ENCODE results near the gene TNNT2. TPM values are rescaled to one million over a fixed set of nuclear protein-coding genes. Genes with fewer than 3 reads are reported as not detected.

The TNNT2 gene
- total and polyA plus RNA-seq, 2 donors (not counting 3 experiments of a cell fraction or from before 2014, with no cell fraction given): not detected

DNA sequence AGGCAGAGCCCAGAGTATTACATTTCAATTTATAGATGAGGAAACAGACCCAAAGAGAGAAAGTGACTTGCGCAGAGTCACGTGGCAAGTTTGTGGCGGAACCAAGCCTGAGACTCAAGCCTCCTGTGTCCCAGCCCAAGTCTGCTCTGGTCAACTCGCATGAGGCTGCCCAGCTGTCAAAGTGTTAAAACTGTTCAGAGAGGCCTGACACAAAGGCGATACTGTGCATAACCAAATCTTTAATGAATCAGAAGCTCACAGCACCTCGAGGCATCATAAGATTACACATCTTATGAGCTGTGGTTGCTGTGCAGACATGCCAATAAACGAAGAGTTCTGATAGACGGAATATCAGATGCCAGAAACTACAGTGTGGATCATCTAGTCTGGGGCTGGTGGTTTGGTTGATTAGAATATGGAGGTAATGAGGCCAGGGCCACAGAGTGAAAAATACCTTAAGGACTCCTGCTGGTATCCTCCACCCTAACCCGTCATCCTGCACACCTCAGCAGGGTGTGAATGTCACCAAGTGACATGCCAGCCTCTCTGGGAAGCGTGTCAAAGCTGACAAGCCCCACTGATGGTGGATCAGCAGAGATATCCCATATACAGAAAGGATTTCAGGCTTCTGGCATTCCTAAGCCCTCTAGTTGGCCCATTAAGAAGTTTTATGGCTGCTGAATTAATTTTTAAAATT lies 42.2 kb downstream of the TNNT2 start:
- no peak overlapping the region for H3K4me2 ChIP-seq (ENCODE audit: insufficient read depth, low read length)
- H3K27ac ChIP-seq (ENCODE audit: insufficient read depth, low read depth, low read length): no peak overlapping the region
- H3K9me1 ChIP-seq (replicated peaks; ENCODE audit: control insufficient read depth, extremely low read depth, insufficient read depth, low read length): no peaks in the 10 kb centered on the region
- DNase-seq (ENCODE audit: low read depth, low spot score): no peak
- intact Hi-C loops (cut with micrococcal nuclease): no loop called here
- no peak overlapping the region for H3K9ac ChIP-seq (replicated peaks; ENCODE audit: extremely low read depth, insufficient read depth, low read length)
- CTCF ChIA-PET: interaction anchor here (0.5 kb wide), 1 partner anchor 69 kb away, joined by 5 read pairs; no protein-coding TSS in a partner anchor
- no peaks in the 10 kb centered on the region for H3K9me3 ChIP-seq (replicated peaks; ENCODE audit: control insufficient read depth, insufficient read depth, low read length)
- no peak for TF ChIP-seq FOS (IDR thresholded peaks at IDR 0.05; ENCODE audit: borderline replicate concordance, insufficient read depth, low read length)
- TF ChIP-seq GATA2 (IDR thresholded peaks at IDR 0.05; ENCODE audit: insufficient read depth, insufficient read length, low read depth, low read length): no peak
- no peak for TF ChIP-seq MYC (IDR thresholded peaks at IDR 0.05; ENCODE audit: low read depth, low read length)
- TF ChIP-seq, protein P1, sequence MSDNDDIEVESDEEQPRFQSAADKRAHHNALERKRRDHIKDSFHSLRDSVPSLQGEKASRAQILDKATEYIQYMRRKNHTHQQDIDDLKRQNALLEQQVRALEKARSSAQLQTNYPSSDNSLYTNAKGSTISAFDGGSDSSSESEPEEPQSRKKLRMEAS (IDR thresholded peaks at IDR 0.05; ENCODE audit: insufficient read depth, insufficient read length): no peak
- TF ChIP-seq JUN (IDR thresholded peaks at IDR 0.05; ENCODE audit: borderline replicate concordance, insufficient read depth, insufficient read length, low read depth): no peak
- TF ChIP-seq POLR2AphosphoS5 (IDR thresholded peaks at IDR 0.05; ENCODE audit: insufficient read depth, low read depth, low read length): no peak
- TF ChIP-seq POLR2A (IDR thresholded peaks at IDR 0.05; ENCODE audit: low read depth, low read length): no peak
- TF ChIP-seq, protein P2, sequence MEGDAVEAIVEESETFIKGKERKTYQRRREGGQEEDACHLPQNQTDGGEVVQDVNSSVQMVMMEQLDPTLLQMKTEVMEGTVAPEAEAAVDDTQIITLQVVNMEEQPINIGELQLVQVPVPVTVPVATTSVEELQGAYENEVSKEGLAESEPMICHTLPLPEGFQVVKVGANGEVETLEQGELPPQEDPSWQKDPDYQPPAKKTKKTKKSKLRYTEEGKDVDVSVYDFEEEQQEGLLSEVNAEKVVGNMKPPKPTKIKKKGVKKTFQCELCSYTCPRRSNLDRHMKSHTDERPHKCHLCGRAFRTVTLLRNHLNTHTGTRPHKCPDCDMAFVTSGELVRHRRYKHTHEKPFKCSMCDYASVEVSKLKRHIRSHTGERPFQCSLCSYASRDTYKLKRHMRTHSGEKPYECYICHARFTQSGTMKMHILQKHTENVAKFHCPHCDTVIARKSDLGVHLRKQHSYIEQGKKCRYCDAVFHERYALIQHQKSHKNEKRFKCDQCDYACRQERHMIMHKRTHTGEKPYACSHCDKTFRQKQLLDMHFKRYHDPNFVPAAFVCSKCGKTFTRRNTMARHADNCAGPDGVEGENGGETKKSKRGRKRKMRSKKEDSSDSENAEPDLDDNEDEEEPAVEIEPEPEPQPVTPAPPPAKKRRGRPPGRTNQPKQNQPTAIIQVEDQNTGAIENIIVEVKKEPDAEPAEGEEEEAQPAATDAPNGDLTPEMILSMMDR (IDR thresholded peaks at IDR 0.05; ENCODE audit: extremely low read depth in 1 of 2, insufficient read depth in 1 of 2, low read depth in 1 of 2, low read length in 2 of 2): no peak
- no peak for TF ChIP-seq EZH2 (IDR thresholded peaks at IDR 0.05; ENCODE audit: borderline replicate concordance, low read depth, low read length, severe bottlenecking)
- no peak overlapping the region for H3K4me3 ChIP-seq (replicated peaks in 1 of 3; ENCODE audit: insufficient read depth in 1 of 3, low read depth in 1 of 3, low read length in 3 of 3)
- BruUV-seq (replicated peaks): no TSS peak
- no peaks in the 10 kb centered on the region for H3K36me3 ChIP-seq (ENCODE audit: control insufficient read depth in 2 of 2, extremely low read depth in 1 of 2, insufficient read depth in 2 of 2, low read length in 2 of 2)
- H3K79me2 ChIP-seq (ENCODE audit: control insufficient read depth, insufficient read depth, low read length): no peaks in the 10 kb centered on the region
- no peaks in the 10 kb centered on the region for H3K4me1 ChIP-seq (ENCODE audit: control insufficient read depth, extremely low read depth, insufficient read depth, low read length)
- no peak for FAIRE-seq
- POLR2A ChIA-PET: no interaction called here
- no peak overlapping the region for H2AFZ ChIP-seq (ENCODE audit: low read depth, low read length)
- H3K27me3 ChIP-seq (ENCODE audit: control insufficient read depth in 2 of 2, insufficient read depth in 2 of 2, low read length in 2 of 2): peaks cover 0 to 4% of the 10 kb centered on the region in 2 experiments
- no peaks in the 10 kb centered on the region for H4K20me1 ChIP-seq (replicated peaks; ENCODE audit: control insufficient read depth, extremely low read depth, insufficient read depth, low read length)
- dilution Hi-C loops (cut with MboI; ENCODE audit: extremely low pct_ligation_motif_present, low sequenced_read_pairs): no loop called here

Data from endothelial cell of umbilical vein (primary cell).